ENCODE results near the gene KRTAP9-6.

DNA sequence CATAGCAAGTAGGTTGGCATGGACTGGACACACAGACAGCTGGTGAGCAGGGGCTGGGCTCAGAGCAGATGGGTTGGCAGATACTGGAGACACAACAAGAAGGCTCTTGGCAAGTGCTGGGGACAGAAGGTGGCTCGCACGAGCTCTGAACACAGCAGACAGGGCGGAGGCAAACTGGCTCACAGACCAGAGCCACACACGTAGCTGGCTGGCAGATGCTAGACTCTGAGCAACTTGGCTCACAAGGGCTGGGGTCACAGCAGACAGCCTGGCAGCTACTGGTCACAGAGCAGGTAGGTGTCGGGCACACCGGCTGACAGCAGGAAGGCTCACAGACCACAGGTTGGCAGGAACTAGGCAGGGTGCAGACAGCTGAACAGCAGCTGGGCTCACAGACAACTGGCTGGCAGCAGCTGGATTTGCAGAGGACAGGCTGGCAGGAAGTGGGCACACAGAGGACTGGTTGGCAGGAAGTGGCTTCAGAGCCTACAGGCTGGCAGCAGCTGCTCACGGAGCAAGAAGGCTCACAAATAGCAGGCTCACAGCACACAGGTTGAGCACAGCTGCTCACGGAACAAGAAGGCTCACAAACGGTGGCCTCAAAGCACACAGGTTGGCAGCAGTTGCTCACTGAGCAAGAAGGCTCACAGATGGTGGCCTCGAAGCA, 43.2 kb downstream of the KRTAP9-6 start:
- TF ChIP-seq EZH2 (IDR thresholded peaks at IDR 0.05; ENCODE audit: insufficient read depth, low read length): no peak
- no peak for TF ChIP-seq CTCF (IDR thresholded peaks at IDR 0.05; ENCODE audit: insufficient read depth, low read depth, low read length)

All from astrocyte (in vitro differentiated cells and primary cell).